Esophagus (tissue), 2 donors: ENCODE measurements around the gene SLC35F3. TPM values are rescaled to one million over a fixed set of nuclear protein-coding genes. Genes with fewer than 3 reads are reported as not detected.

Experiments
- H3K27ac ChIP-seq, 2 donors: one replicate each; pipeline ENCODE4 v1.5.1; 2013; ENCODE audit warnings: low read depth in 2 of 2, mild to moderate bottlenecking in 2 of 2, inconsistent platforms in 1 of 2, low read length in 1 of 2, moderate library complexity in 1 of 2
- H3K27me3 ChIP-seq, 2 donors: one replicate each; pipeline ENCODE4 v1.6.1; 2013; ENCODE audit warnings: low read length in 2 of 2, control low read depth in 1 of 2, mild to moderate bottlenecking in 1 of 2; ENCODE audit not compliant: insufficient read depth in 2 of 2, control insufficient read depth in 1 of 2
- H3K36me3 ChIP-seq, 2 donors: one replicate each; pipeline ENCODE4 v1.6.1; 2013; ENCODE audit warnings: low read length in 1 of 2; ENCODE audit not compliant: control insufficient read depth in 2 of 2, insufficient read depth in 2 of 2
- H3K4me1 ChIP-seq, 2 donors: one replicate each; pipeline ENCODE4 v1.6.1; 2013; ENCODE audit warnings: low read length in 1 of 2; ENCODE audit not compliant: control insufficient read depth in 2 of 2, insufficient read depth in 2 of 2
- H3K4me3 ChIP-seq, 2 donors: one replicate each; pipeline ENCODE4 v1.5.1; 2013; ENCODE audit warnings: low read length in 2 of 2, mild to moderate bottlenecking in 2 of 2, low read depth in 1 of 2, moderate library complexity in 1 of 2
- H3K9me3 ChIP-seq, 2 donors: one replicate each; pipeline ENCODE4 v1.6.1; 2013; ENCODE audit warnings: mild to moderate bottlenecking in 2 of 2, low read depth in 1 of 2, low read length in 1 of 2, moderate library complexity in 1 of 2; ENCODE audit not compliant: control insufficient read depth in 2 of 2, insufficient read depth in 1 of 2
- WGBS, 2 donors: extraction: QIAGEN DNeasy Blood & Tissue Kit; methylation state at CpG; one replicate each; pipeline ENCODE4 v1.1.7; 2013; 5-methylcytosine and 5-hydroxymethylcytosine counted together
- polyA plus RNA-seq, 2 donors: library from polyadenylated mRNA; stranded (reverse); fragments of 200-250 nt; gene quantifications; one replicate each; pipeline ENCODE4 v1.2.3, GENCODE V29; 2013
- donor health status: healthy with polysubstance abuse.
- donor health status: Bipolar disorder and iron deficiency.

SLC35F3 gene
- polyA plus RNA-seq, 2 donors = 0.24 to 0.69 TPM

- H3K4me1 ChIP-seq = no peaks in the 10 kb centered on the region
- H3K27me3 ChIP-seq = no peaks in the 10 kb centered on the region
- H3K9me3 ChIP-seq = peaks cover 3 to 9% of the 10 kb centered on the region in 2 donors
- no peak overlapping the region for H3K4me3 ChIP-seq
- no peak overlapping the region for H3K27ac ChIP-seq
- H3K36me3 ChIP-seq = no peaks in the 10 kb centered on the region
- WGBS, 2 donors = 35 to 46% methylated on average over 3 of the region's 3 CpGs
Observed at GRCh38 chr1:233959102-233959501, 54.6 kb downstream of the SLC35F3 start.

- H3K27ac ChIP-seq = no peak overlapping the region
Observed at GRCh38 chr1:233959971-233960370, 55.5 kb downstream of the SLC35F3 start.

GRCh38 chr1:233960386-233960785 lies 55.9 kb downstream of the SLC35F3 start:
- peaks cover 5 to 9% of the 10 kb centered on the region in 2 donors for H3K9me3 ChIP-seq
- no peaks in the 10 kb centered on the region for H3K27me3 ChIP-seq
- no peaks in the 10 kb centered on the region for H3K36me3 ChIP-seq
- 85 to 86% methylated on average over 3 of the region's 3 CpGs for WGBS, 2 donors
- no peak overlapping the region for H3K4me3 ChIP-seq
- H3K4me1 ChIP-seq = no peaks in the 10 kb centered on the region
- no peak overlapping the region for H3K27ac ChIP-seq

More at GRCh38 chr1:233959971-233960370, 55.5 kb downstream of the SLC35F3 start:
- 73 to 78% methylated on average over 6 of the region's 6 CpGs for WGBS, 2 donors
- Histone ChIP-seq H3K36me3 (no peaks in the 10 kb centered on the region), H3K4me1 (no peaks in the 10 kb centered on the region), H3K27me3 (no peaks in the 10 kb centered on the region), H3K4me3 (no peak overlapping the region), H3K9me3 (peaks cover 3 to 9% of the 10 kb centered on the region in 2 donors)

GRCh38 chr1:233962878-233963277 lies 58.4 kb downstream of the SLC35F3 start:
- WGBS, 2 donors = 61 to 71% methylated on average over 3 of the region's 3 CpGs
- Histone ChIP-seq H3K9me3 (peaks cover 4 to 6% of the 10 kb centered on the region in 2 donors), H3K27ac (no peak overlapping the region), H3K27me3 (no peaks in the 10 kb centered on the region), H3K4me1 (no peaks in the 10 kb centered on the region), H3K36me3 (no peaks in the 10 kb centered on the region), H3K4me3 (no peak overlapping the region)

- Histone ChIP-seq H3K4me3 (no peak overlapping the region), H3K36me3 (no peaks in the 10 kb centered on the region), H3K27ac (no peak overlapping the region), H3K9me3 (peaks cover 4 to 6% of the 10 kb centered on the region in 2 donors), H3K27me3 (no peaks in the 10 kb centered on the region), H3K4me1 (no peaks in the 10 kb centered on the region)
Observed at GRCh38 chr1:233965856-233966255, 61.4 kb downstream of the SLC35F3 start.

- Histone ChIP-seq H3K4me1 (no peaks in the 10 kb centered on the region), H3K4me3 (no peak overlapping the region), H3K27me3 (no peaks in the 10 kb centered on the region), H3K36me3 (no peaks in the 10 kb centered on the region), H3K9me3 (peaks cover 0 to 3% of the 10 kb centered on the region in 2 donors), H3K27ac (no peak overlapping the region)
- 85 to 86% methylated on average over 7 of the region's 7 CpGs for WGBS, 2 donors
Observed at GRCh38 chr1:233971753-233972152, 67.3 kb downstream of the SLC35F3 start.

- H3K4me3 ChIP-seq = no peak overlapping the region
- H3K27me3 ChIP-seq = no peaks in the 10 kb centered on the region
- no peaks in the 10 kb centered on the region for H3K4me1 ChIP-seq
- WGBS, 2 donors = 83 to 84% methylated on average over 4 of the region's 4 CpGs
- H3K27ac ChIP-seq = no peak overlapping the region
- no peaks in the 10 kb centered on the region for H3K36me3 ChIP-seq
- peaks cover 0 to 3% of the 10 kb centered on the region in 2 donors for H3K9me3 ChIP-seq
Observed at GRCh38 chr1:233972563-233972950, 68.1 kb downstream of the SLC35F3 start.

- H3K9me3 ChIP-seq = peaks cover 0 to 3% of the 10 kb centered on the region in 2 donors
- no peaks in the 10 kb centered on the region for H3K27me3 ChIP-seq
- 78 to 79% methylated on average over 7 of the region's 7 CpGs for WGBS, 2 donors
- H3K4me3 ChIP-seq = no peak overlapping the region
- H3K4me1 ChIP-seq = no peaks in the 10 kb centered on the region
- no peaks in the 10 kb centered on the region for H3K36me3 ChIP-seq
- no peak overlapping the region for H3K27ac ChIP-seq
Observed at GRCh38 chr1:233972951-233973635, 68.6 kb downstream of the SLC35F3 start.

- H3K36me3 ChIP-seq = no peaks in the 10 kb centered on the region
- H3K27ac ChIP-seq = no peak overlapping the region
- 88% methylated on average over 11 of the region's 11 CpGs for WGBS, 2 donors
- no peak overlapping the region for H3K4me3 ChIP-seq
- H3K27me3 ChIP-seq = no peaks in the 10 kb centered on the region
- H3K4me1 ChIP-seq = no peaks in the 10 kb centered on the region
- peaks cover 0 to 3% of the 10 kb centered on the region in 2 donors for H3K9me3 ChIP-seq
Observed at GRCh38 chr1:233975486-233975885, 71.0 kb downstream of the SLC35F3 start.

- H3K27ac ChIP-seq = no peak overlapping the region
- H3K36me3 ChIP-seq = no peaks in the 10 kb centered on the region
- no peak overlapping the region for H3K4me3 ChIP-seq
- H3K9me3 ChIP-seq = no peaks in the 10 kb centered on the region
- peaks cover 0 to 5% of the 10 kb centered on the region in 2 donors for H3K27me3 ChIP-seq
- 82 to 83% methylated on average over 10 of the region's 10 CpGs for WGBS, 2 donors
- no peaks in the 10 kb centered on the region for H3K4me1 ChIP-seq
Observed at GRCh38 chr1:233981042-233981675, 76.7 kb downstream of the SLC35F3 start.
